Nephron progenitor cell (in vitro differentiated cells): ENCODE results near the gene RNF38.
A peak's percentile ranks its signal among the peaks of the same experiment; 100 is the strongest.

Experiments
- DNase-seq: peaks from one replicate; pipeline ENCODE4 v3.0.0; 2021
- H3K27ac Mint-ChIP-seq: 2 replicates; pipeline ENCODE4 v1.8.0; 2021; ENCODE audit warnings: mild to moderate bottlenecking, moderate library complexity, mixed read lengths
- H3K27me3 Mint-ChIP-seq: 2 replicates; pipeline ENCODE4 v1.8.0; 2021; ENCODE audit warnings: mild to moderate bottlenecking, low read depth, mixed read lengths; ENCODE audit not compliant: poor library complexity
- H3K36me3 Mint-ChIP-seq: 2 replicates; pipeline ENCODE4 v1.8.0; 2021; ENCODE audit warnings: low read depth, mixed read lengths
- H3K4me1 Mint-ChIP-seq: 2 replicates; pipeline ENCODE4 v1.8.0; 2021; ENCODE audit warnings: mixed read lengths
- H3K4me3 Mint-ChIP-seq: 2 replicates; pipeline ENCODE4 v1.8.0; 2021; ENCODE audit warnings: mild to moderate bottlenecking, moderate library complexity, mixed read lengths
- H3K9me3 Mint-ChIP-seq: 2 replicates; pipeline ENCODE4 v1.8.0; 2021; ENCODE audit warnings: mild to moderate bottlenecking, moderate library complexity, mixed read lengths
- CTCF ChIP-seq: fragments of 200-600 bp; sonication (generic); IDR thresholded peaks from 2 replicates; pipeline ENCODE4 v1.5.0; 2021; ENCODE audit warnings: antibody characterized with exemption

RNF38 gene

GRCh38 chr9:36293171-36293570 is 106.9 kb downstream of the RNF38 start:
- H3K9me3 Mint-ChIP-seq, result no peaks in the 10 kb centered on the region
- H3K27me3 Mint-ChIP-seq, result peaks cover 2% of the 10 kb centered on the region
- DNase-seq, result no peak
- no peak for TF ChIP-seq CTCF
- H3K4me3 Mint-ChIP-seq, result no peak overlapping the region
- peaks cover 23% of the 10 kb centered on the region for H3K4me1 Mint-ChIP-seq
- no peaks in the 10 kb centered on the region for H3K36me3 Mint-ChIP-seq
- no peak overlapping the region for H3K27ac Mint-ChIP-seq

GRCh38 chr9:36292641-36293040 is 107.4 kb downstream of the RNF38 start:
- Mint-ChIP-seq H3K4me1 (peaks cover 27% of the 10 kb centered on the region), H3K36me3 (no peaks in the 10 kb centered on the region), H3K27me3 (peaks cover 2% of the 10 kb centered on the region), H3K27ac (peak overlapping the region; percentile 17), H3K9me3 (no peaks in the 10 kb centered on the region), H3K4me3 (no peak overlapping the region)
- DNase-seq, result no peak
- TF ChIP-seq CTCF, result no peak

GRCh38 chr9:36290996-36291395 is 109.1 kb downstream of the RNF38 start:
- Mint-ChIP-seq H3K27me3 (peaks cover 2% of the 10 kb centered on the region), H3K4me3 (no peak overlapping the region), H3K36me3 (peaks cover 7% of the 10 kb centered on the region), H3K9me3 (no peaks in the 10 kb centered on the region), H3K27ac (no peak overlapping the region), H3K4me1 (peaks cover 21% of the 10 kb centered on the region)
- no peak for TF ChIP-seq CTCF
- no peak for DNase-seq

- H3K27ac Mint-ChIP-seq, result no peak overlapping the region
- peaks cover 7% of the 10 kb centered on the region for H3K36me3 Mint-ChIP-seq
- peaks cover 2% of the 10 kb centered on the region for H3K27me3 Mint-ChIP-seq
- no peaks in the 10 kb centered on the region for H3K9me3 Mint-ChIP-seq
- TF ChIP-seq CTCF, result no peak
- no peak overlapping the region for H3K4me3 Mint-ChIP-seq
- peaks cover 21% of the 10 kb centered on the region for H3K4me1 Mint-ChIP-seq
- no peak for DNase-seq
Observed at GRCh38 chr9:36289836-36290435, 110.1 kb downstream of the RNF38 start.

- Mint-ChIP-seq H3K4me3 (no peak overlapping the region), H3K36me3 (peaks cover 15% of the 10 kb centered on the region), H3K27ac (no peak overlapping the region), H3K9me3 (no peaks in the 10 kb centered on the region), H3K4me1 (peaks cover 16% of the 10 kb centered on the region), H3K27me3 (no peaks in the 10 kb centered on the region)
- no peak for DNase-seq
- TF ChIP-seq CTCF, result no peak
Observed at GRCh38 chr9:36288070-36288469, 112.0 kb downstream of the RNF38 start.
